Kidney (tissue), 14 donors: Measurements from ENCODE around the gene MTPN. TPM values are rescaled to one million over a fixed set of nuclear protein-coding genes. Genes with fewer than 3 reads are reported as not detected.

Source experiments
- DNase-seq, 5 donors: peaks; one replicate each; pipeline ENCODE4 v3.0.0-alpha.2; 2013 to 2020
- FAIRE-seq: peaks from 2 replicates; lab custom pipeline; 2012; peaks lifted over from hg19 to GRCh38; lab: Jason Lieb, UNC
- H3K27ac ChIP-seq, 2 donors: one replicate each; pipeline ENCODE4 v1.7.0; 2013; ENCODE audit warnings: low read depth in 2 of 2, low read length in 2 of 2, inconsistent platforms in 1 of 2
- H3K27me3 ChIP-seq: one replicate; pipeline ENCODE4 v1.7.1; 2013; ENCODE audit warnings: low read length, inconsistent platforms; ENCODE audit not compliant: control insufficient read depth, insufficient read depth
- H3K36me3 ChIP-seq, 3 donors: one replicate each; pipeline versions ENCODE4 v1.7.0 to v1.7.1; 2013; ENCODE audit warnings: low read length in 3 of 3, control low read depth in 1 of 3, inconsistent platforms in 1 of 3; ENCODE audit not compliant: insufficient read depth in 3 of 3, control insufficient read depth in 2 of 3
- H3K4me1 ChIP-seq, 3 donors: one replicate each; pipeline versions ENCODE4 v1.7.0 to v1.7.1; 2013; ENCODE audit warnings: low read length in 3 of 3, inconsistent platforms in 1 of 3, low read depth in 1 of 3; ENCODE audit not compliant: control insufficient read depth in 2 of 3, insufficient read depth in 2 of 3
- H3K4me3 ChIP-seq, 3 donors: one replicate each; pipeline versions ENCODE4 v1.7.0 to v1.8.1; 2013; ENCODE audit warnings: low read length in 3 of 3, control low read depth in 1 of 3, inconsistent platforms in 1 of 3
- H3K9ac ChIP-seq, 3 donors: one replicate each; pipeline versions ENCODE4 v1.7.0 to v1.7.1; 2013; ENCODE audit warnings: low read length in 3 of 3, control low read depth in 1 of 3, inconsistent platforms in 1 of 3
- H3K9me3 ChIP-seq, 3 donors: one replicate each; pipeline versions ENCODE4 v1.7.0 to v1.7.1; 2013; ENCODE audit warnings: low read length in 3 of 3, control low read depth in 1 of 3, inconsistent platforms in 1 of 3; ENCODE audit not compliant: control insufficient read depth in 2 of 3, insufficient read depth in 1 of 3
- intact Hi-C: fragments of 100-400 bp; cut with DNase I; formaldehyde crosslinking; loops from one replicate; pipeline ENCODE4 v1.11.1; 2022
- polyA plus RNA-seq: library from polyadenylated mRNA; stranded (reverse); fragments of 350-450 nt; fragmentation: Illumina TruSeq; extraction: RNeasy Lipid Tissue Mini Kit (QIAGEN cat#74804); gene quantifications from one replicate; pipeline ENCODE4 v1.2.3, GENCODE V29; 2014; ENCODE audit warnings: low read depth, low replicate concordance; ENCODE audit not compliant: insufficient read depth
- total RNA-seq: library from RNA; stranded (reverse); fragmentation: NEBNext Ultra II Directional; extraction: Animal tissue kit (Norgen Biotek cat#: 25700); gene quantifications from one replicate; pipeline ENCODE4 v1.2.1, GENCODE V29; 2021
- TF ChIP-seq, protein P1 (sequence below): IDR thresholded peaks from 3 replicates; pipeline ENCODE4 v1.5.1; 2012; ENCODE audit warnings: mild to moderate bottlenecking, moderate library complexity, borderline replicate concordance; ENCODE audit not compliant: insufficient read depth; ENCODE audit errors: extremely low read depth
- donor health status: control.
- donor health status: control.
- donor health status: control.
- donor health status: control.
- donor health status: control.
- donor health status: DM: yes; HTN: yes; CAD: no.
- donor health status: Normal renal cell carcinoma (clear cell type).

The MTPN gene
- total and polyA plus RNA-seq, 2 donors from 2014 or later = 43.1 to 101 TPM

DNA sequence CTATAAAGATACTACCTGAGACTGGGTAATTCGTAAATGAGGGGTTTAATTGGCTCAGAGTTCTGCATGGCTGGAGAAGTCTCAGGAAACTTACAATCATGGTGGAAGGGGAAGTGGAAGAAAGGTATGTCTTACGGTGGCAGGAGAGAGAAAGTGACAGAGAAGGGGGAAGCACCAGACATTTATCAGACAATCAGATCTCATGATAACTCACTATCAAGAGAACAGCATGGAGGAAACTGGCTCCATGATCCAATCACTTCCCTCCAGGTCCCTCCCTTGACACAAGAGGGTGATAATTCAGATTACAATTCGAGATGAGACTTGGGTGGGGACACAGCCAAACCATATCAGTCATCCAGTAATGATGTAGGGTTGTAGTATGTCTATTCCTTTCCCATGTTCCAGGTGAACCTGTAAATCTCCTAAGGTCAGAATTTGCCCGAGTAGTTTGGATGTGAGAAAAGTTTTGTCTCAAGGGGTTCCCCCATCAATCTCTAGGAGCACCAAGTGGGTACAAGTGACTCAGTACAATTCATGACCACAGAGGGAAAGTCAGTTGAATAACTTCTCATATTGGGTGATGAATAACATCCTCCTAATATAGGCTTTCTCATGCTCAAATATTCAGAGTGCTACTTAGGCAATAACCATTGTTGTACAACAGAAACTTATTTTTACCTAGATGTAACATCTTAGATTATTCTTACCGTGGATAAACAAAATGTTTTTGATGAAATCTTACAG is 39.7 kb upstream of the MTPN start:
- no peak overlapping the region for H3K9ac ChIP-seq

DNA sequence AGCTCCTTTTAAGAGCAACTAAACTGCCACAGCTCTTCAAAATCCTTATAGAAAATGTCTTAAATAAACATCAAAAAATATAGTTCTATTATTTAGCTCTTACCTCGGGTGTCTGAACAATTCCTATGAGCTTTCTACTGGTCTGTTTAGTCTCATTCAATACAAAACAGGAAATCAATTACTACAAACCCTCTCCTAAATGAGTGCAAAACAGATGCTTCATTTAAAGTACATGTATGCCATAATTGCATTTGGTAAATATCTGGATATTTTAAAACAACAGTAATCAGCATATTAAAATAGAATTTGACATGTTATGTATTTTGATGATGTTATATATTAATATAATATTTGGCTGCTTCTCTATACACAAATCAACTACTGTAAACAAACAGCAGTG is 38.5 kb upstream of the MTPN start:
- Histone ChIP-seq H3K9me3 (no peaks in the 10 kb centered on the region), H3K9ac (no peak overlapping the region), H3K4me1 (no peaks in the 10 kb centered on the region), H3K4me3 (no peak overlapping the region), H3K36me3 (no peaks in the 10 kb centered on the region), H3K27ac (no peak overlapping the region), H3K27me3 (no peaks in the 10 kb centered on the region)
- TF ChIP-seq, protein P1, sequence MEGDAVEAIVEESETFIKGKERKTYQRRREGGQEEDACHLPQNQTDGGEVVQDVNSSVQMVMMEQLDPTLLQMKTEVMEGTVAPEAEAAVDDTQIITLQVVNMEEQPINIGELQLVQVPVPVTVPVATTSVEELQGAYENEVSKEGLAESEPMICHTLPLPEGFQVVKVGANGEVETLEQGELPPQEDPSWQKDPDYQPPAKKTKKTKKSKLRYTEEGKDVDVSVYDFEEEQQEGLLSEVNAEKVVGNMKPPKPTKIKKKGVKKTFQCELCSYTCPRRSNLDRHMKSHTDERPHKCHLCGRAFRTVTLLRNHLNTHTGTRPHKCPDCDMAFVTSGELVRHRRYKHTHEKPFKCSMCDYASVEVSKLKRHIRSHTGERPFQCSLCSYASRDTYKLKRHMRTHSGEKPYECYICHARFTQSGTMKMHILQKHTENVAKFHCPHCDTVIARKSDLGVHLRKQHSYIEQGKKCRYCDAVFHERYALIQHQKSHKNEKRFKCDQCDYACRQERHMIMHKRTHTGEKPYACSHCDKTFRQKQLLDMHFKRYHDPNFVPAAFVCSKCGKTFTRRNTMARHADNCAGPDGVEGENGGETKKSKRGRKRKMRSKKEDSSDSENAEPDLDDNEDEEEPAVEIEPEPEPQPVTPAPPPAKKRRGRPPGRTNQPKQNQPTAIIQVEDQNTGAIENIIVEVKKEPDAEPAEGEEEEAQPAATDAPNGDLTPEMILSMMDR = no peak
- FAIRE-seq = no peak
- intact Hi-C loops = no loop called here
- DNase-seq = no peak

More for the DNA sequence above, 39.7 kb upstream of the MTPN start:
- Histone ChIP-seq H3K27ac (no peak overlapping the region), H3K4me1 (no peaks in the 10 kb centered on the region), H3K27me3 (no peaks in the 10 kb centered on the region), H3K36me3 (no peaks in the 10 kb centered on the region), H3K9me3 (no peaks in the 10 kb centered on the region), H3K4me3 (no peak overlapping the region)
- no peak for DNase-seq
- intact Hi-C loops = no loop called here
- no peak for FAIRE-seq
- TF ChIP-seq, protein P1 = no peak

DNA sequence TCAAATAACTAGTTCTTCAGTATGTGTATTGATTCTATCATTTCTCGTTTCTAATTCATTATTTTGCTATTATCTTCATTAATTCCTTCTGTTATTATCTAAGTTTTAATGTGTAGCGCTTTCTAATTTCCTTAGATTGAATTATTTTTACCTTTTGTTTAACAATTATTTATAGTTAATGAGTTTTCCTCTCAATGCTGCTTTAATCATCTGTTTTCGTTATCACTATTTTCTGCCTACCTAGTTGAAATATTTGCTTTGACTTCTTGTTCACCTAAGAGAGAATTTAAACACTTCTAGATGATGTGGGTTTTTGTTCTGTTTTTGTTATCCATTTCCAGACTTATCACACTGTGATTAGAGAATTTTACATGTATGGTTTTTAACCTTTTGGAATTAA is 37.5 kb upstream of the MTPN start:
- no peak for DNase-seq
- Histone ChIP-seq H3K36me3 (no peaks in the 10 kb centered on the region), H3K4me1 (no peaks in the 10 kb centered on the region), H3K4me3 (no peak overlapping the region), H3K9me3 (no peaks in the 10 kb centered on the region), H3K27me3 (no peaks in the 10 kb centered on the region), H3K9ac (no peak overlapping the region), H3K27ac (no peak overlapping the region)
- TF ChIP-seq, protein P1 = no peak
- intact Hi-C loops = loop anchor here (5.0 kb wide), 1 partner anchor 212 kb away; no protein-coding TSS in a partner anchor
- no peak for FAIRE-seq
